GM12878 (cell line): ENCODE data around the gene SLCO3A1. TPM values are rescaled to one million over a fixed set of nuclear protein-coding genes. Genes with fewer than 3 reads are reported as not detected.

Experiments used
- ATAC-seq: fragments of 200-7000 bp; cut with Tn5 transposase; 3 replicates; pipeline ENCODE4 v1.9.1; 2020; ENCODE audit warnings: mild to moderate bottlenecking, moderate library complexity
- BruUV-seq: library from RNA; stranded (reverse); fragments of 400-500 nt; replicated peaks from 2 replicates; lab custom pipeline; 2021; lab: Mats Ljungman, UMichigan
- CTCF ChIA-PET: fragments of 300-600 bp; sonication (Branson Sonifier 250); formaldehyde crosslinking; extraction: SDS; loops from one replicate; lab custom pipeline; 2021; ENCODE audit warnings: inconsistent platforms; lab: Yijun Ruan, JAX
- POLR2A ChIA-PET: fragments of 350-600 bp; formaldehyde crosslinking; extraction: SDS; loops from one replicate; lab custom pipeline; 2021; ENCODE audit warnings: inconsistent platforms; lab: Charles Lee
- RAD21 ChIA-PET: fragments of 300-600 bp; sonication (Branson Sonifier 250); formaldehyde crosslinking; loops from one replicate; lab custom pipeline; 2023; ENCODE audit warnings: antibody characterized with exemption; ENCODE audit not compliant: unreplicated experiment; lab: Charles Lee
- SMC1A ChIA-PET: fragments of 300-600 bp; sonication (Branson Sonifier 250); formaldehyde crosslinking; loops from one replicate; lab custom pipeline; 2023; ENCODE audit not compliant: unreplicated experiment, uncharacterized antibody; lab: Charles Lee
- DNase-seq: peaks from one replicate; pipeline ENCODE4 v3.0.0-alpha.2; 2011; ENCODE audit warnings: low read depth, low spot score
- FAIRE-seq: peaks from 3 replicates; lab custom pipeline; 2011; peaks lifted over from hg19 to GRCh38; lab: Jason Lieb, UNC
- H2AFZ ChIP-seq: 2 replicates; pipeline ENCODE4 v1.6.0; 2011; ENCODE audit warnings: low read depth, low read length, control low read depth; ENCODE audit not compliant: control insufficient read depth
- H3K27ac ChIP-seq: 2 replicates; pipeline ENCODE4 v1.5.1; 2011; ENCODE audit warnings: control low read depth; ENCODE audit not compliant: control insufficient read depth, insufficient read depth
- H3K27me3 ChIP-seq, 2 experiments: replicated peaks in 1 of 2; 2 replicates each; pipeline versions ENCODE4 v1.6.0 to v1.6.1; 2011; ENCODE audit warnings: low read length in 1 of 2; ENCODE audit not compliant: control insufficient read depth in 2 of 2, insufficient read depth in 2 of 2
- H3K36me3 ChIP-seq, 2 experiments: 2 replicates each; pipeline ENCODE4 v1.5.1; 2011; ENCODE audit warnings: low read length in 1 of 2; ENCODE audit not compliant: control insufficient read depth in 2 of 2, insufficient read depth in 2 of 2
- H3K4me1 ChIP-seq: 2 replicates; pipeline ENCODE4 v1.6.1; 2011; ENCODE audit warnings: mild to moderate bottlenecking, low read length, moderate library complexity, mixed read lengths; ENCODE audit not compliant: control insufficient read depth, insufficient read depth
- H3K4me2 ChIP-seq: 2 replicates; pipeline ENCODE4 v1.6.0; 2011; ENCODE audit warnings: control low read depth; ENCODE audit not compliant: control insufficient read depth, insufficient read depth
- H3K4me3 ChIP-seq: fragments of 200-600 bp; sonication (generic); 2 replicates; pipeline ENCODE4 v1.5.1; 2016
- H3K79me2 ChIP-seq: 2 replicates; pipeline ENCODE4 v1.6.0; 2011; ENCODE audit warnings: low read length; ENCODE audit not compliant: control insufficient read depth, insufficient read depth
- H3K9ac ChIP-seq: 2 replicates; pipeline ENCODE4 v1.8.0; 2011; ENCODE audit warnings: low read length, control low read depth, mixed read lengths; ENCODE audit not compliant: control insufficient read depth, insufficient read depth
- H3K9me3 ChIP-seq: replicated peaks from 3 replicates; pipeline ENCODE4 v1.5.1; 2011; ENCODE audit warnings: mild to moderate bottlenecking, low read length; ENCODE audit not compliant: control insufficient read depth, insufficient read depth
- H4K20me1 ChIP-seq: 2 replicates; pipeline ENCODE4 v1.6.0; 2011; ENCODE audit not compliant: control insufficient read depth, insufficient read depth
- BCL11A ChIP-seq: IDR thresholded peaks from 2 replicates; pipeline ENCODE4 v1.6.1; 2011; ENCODE audit warnings: low read depth, low read length
- BHLHE40 ChIP-seq, 2 experiments: fragments of 450-650 bp in 1 of 2; IDR thresholded peaks; 2 replicates each; pipeline ENCODE4 v1.6.1; 2011 to 2017; ENCODE audit warnings: low read depth in 2 of 2, borderline replicate concordance in 1 of 2, improper control_type of control experiment in 1 of 2, low read length in 1 of 2, mild to moderate bottlenecking in 1 of 2
- EZH2 ChIP-seq: IDR thresholded peaks from 2 replicates; pipeline ENCODE4 v1.6.1; 2012; ENCODE audit warnings: low read depth, mild to moderate bottlenecking, control low read depth, inconsistent platforms, low read length, borderline replicate concordance; ENCODE audit not compliant: control insufficient read depth
- KAT2A ChIP-seq: conservative IDR thresholded peaks from 2 replicates; pipeline ENCODE4 v1.6.1; 2011; ENCODE audit warnings: low read depth, low read length; ENCODE audit not compliant: control insufficient read depth
- RUNX3 ChIP-seq: IDR thresholded peaks from 2 replicates; pipeline ENCODE4 v1.6.1; 2012; ENCODE audit warnings: low read length, inconsistent platforms
- SRF ChIP-seq, 2 experiments: IDR thresholded peaks; 2 replicates each; pipeline ENCODE4 v1.6.1; 2011; ENCODE audit warnings: low read depth in 2 of 2, low read length in 2 of 2, mild to moderate bottlenecking in 1 of 2, moderate library complexity in 1 of 2
- TARDBP ChIP-seq: IDR thresholded peaks from 2 replicates; pipeline ENCODE4 v1.6.1; 2016; ENCODE audit warnings: borderline replicate concordance
- WGBS: methylation state at CpG from one replicate; pipeline ENCODE4 v1.1.6; 2016; ENCODE audit warnings: low lambda C conversion rate; ENCODE audit not compliant: insufficient replicate concordance, insufficient coverage; ENCODE audit errors: missing lambda C conversion rate; 5-methylcytosine and 5-hydroxymethylcytosine counted together
- in situ Hi-C: fragments of 300-500 bp; cut with MboI; formaldehyde crosslinking; loops from 9 replicates; pipeline ENCODE4 v1.14.3; 2018; ENCODE audit warnings: mixed read lengths
- intact Hi-C: fragments of 100-400 bp; cut with micrococcal nuclease; formaldehyde crosslinking; loops from one replicate; pipeline ENCODE4 v1.14.2; 2022; ENCODE audit not compliant: unreplicated experiment
- polyA plus RNA-seq, 11 experiments: library from polyadenylated mRNA; depleted of rRNA in 4 of 11; unstranded in 6 of 11; stranded (reverse) in 5 of 11; fragments of >200 nt; fragmentation: Nextera tagmentation in 4 of 11; fragmentation: Illumina TruSeq in 1 of 11; extraction: Ambion mirVana in 4 of 11; extraction: Trizol in 1 of 11; gene quantifications; 1 replicate in 1 of 11; 2 replicates in 10 of 11; pipeline versions ENCODE4 v1.2.1 to v1.2.3, GENCODE V29; 2011 to 2016; ENCODE audit warnings: inconsistent platforms in 2 of 11, missing spikeins in 2 of 11, low read depth in 1 of 11
- total RNA-seq, 4 experiments: library from RNA; depleted of rRNA in 3 of 4; stranded (reverse); fragments of >200 nt in 3 of 4; fragmentation: Illumina TruSeq in 1 of 4; extraction: Trizol in 1 of 4; gene quantifications; 2 replicates each; pipeline versions ENCODE4 v1.2.1 to v1.2.3, GENCODE V29; 2013 to 2021
- TF ChIP-seq, protein P1 (sequence below): fragments of 450-650 bp; IDR thresholded peaks from 2 replicates; pipeline ENCODE4 v1.6.1; 2014; ENCODE audit warnings: mild to moderate bottlenecking
- TF ChIP-seq, protein P2 (sequence below): IDR thresholded peaks from 2 replicates; pipeline ENCODE4 v1.6.1; 2011; ENCODE audit warnings: low read depth, low read length, improper control_type of control experiment, borderline replicate concordance

SLCO3A1 gene
- total and polyA plus RNA-seq, 10 of the 15 experiments (the other 5 are each of a cell fraction or from before 2014, with no cell fraction given), result 0.05 to 5.9 (median 0.31) TPM

DNA sequence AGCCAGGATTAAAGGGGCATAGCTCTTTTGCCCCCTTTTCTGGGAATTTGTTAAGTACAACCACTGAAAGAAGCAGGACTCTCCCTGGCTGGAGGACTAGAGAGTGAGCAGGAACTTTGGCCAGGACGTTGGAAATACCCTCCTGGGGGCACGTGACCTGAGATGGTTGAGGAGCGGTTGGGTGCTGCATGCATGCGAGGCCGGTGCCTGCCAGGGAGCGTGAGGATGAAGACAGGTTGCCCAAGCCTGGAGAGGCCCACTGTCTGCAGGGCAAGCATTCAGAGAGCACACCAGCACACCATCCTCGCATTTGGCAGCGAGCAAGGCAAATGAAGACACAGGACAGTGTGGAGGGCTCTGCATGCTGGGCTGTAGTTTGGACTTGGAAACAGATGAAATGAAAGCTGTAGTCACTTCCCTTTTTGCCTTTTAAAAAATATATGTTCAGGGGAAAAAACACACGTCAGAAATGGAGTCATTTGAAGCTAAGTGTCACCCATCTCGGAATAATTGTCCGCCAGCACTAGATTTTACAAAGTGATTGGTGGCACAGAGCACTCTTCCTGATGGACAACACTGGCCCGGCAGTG lies 217.6 kb downstream of the SLCO3A1 start (continued):
- TF ChIP-seq BHLHE40 (IDR thresholded peaks at IDR 0.05; ENCODE audit: borderline replicate concordance in 1 of 2, low read depth in 2 of 2, low read length in 1 of 2), result peak; percentile 37 to 75; a peak in 2 of 4 replicates

DNA sequence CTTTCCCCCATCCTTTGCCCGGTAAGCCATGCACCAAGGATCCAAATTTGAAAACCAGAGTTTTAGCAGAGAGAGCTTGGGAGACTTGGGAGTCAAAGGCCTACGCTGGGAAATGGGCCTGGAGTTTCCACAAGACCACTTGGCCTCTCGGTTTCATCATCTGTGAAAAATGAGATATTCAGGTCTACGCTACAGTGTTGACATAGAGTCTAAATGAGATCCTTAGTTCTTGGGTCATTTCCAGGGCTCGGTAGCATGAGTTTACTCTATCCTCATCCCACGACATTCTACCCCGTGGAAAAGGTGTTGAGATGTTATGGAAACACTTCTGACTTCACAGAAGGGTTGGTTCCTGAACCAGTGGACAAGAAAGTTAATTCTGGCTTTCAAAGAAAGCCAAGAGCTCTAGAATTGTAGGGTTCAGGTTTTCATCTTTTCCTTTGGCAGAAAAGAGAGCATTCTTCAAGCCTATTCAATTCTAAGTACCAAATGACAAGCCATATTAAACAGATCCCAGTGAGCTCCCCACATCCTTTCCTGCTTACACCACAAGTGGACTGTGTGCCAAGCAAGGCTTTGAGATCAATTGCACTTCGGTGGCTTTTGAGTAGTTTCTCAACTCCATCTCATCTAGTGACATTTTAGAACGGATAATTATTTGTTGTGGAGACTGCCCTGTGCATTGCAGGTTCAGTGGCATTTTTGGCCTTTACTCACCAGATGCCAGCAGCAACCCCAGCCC lies 219.7 kb downstream of the SLCO3A1 start:
- FAIRE-seq (no peak), ATAC-seq (no peak)
- CTCF ChIA-PET, result no interaction called here

More for the DNA sequence above, 219.7 kb downstream of the SLCO3A1 start:
- Histone ChIP-seq H3K9ac (no peak overlapping the region), H3K27ac (no peak overlapping the region), H3K9me3 (no peaks in the 10 kb centered on the region), H3K27me3 (no peaks in the 10 kb centered on the region), H4K20me1 (no peaks in the 10 kb centered on the region), H3K4me2 (no peak overlapping the region), H3K4me3 (no peak overlapping the region), H3K4me1 (peaks cover 27% of the 10 kb centered on the region), H2AFZ (no peak overlapping the region), H3K79me2 (no peaks in the 10 kb centered on the region), H3K36me3 (no peaks in the 10 kb centered on the region)
- ChIA-PET RAD21 (no interaction called here), POLR2A (interaction anchor here (0.5 kb wide), 1 partner anchor 48 kb away, joined by 3 read pairs; no protein-coding TSS in a partner anchor), SMC1A (interaction anchor here (0.5 to 2.2 kb wide), 3 partner anchors 47 to 1737 kb away, joined by 3 to 4 read pairs (median 3); no protein-coding TSS in a partner anchor)
- no TSS peak for BruUV-seq
- intact Hi-C loops, result no loop called here
- DNase-seq, result no peak
- TF ChIP-seq EZH2 (no peak), BCL11A (no peak), RUNX3 (no peak), SRF (IDR thresholded peaks at IDR 0.05; ENCODE audit: low read depth in 2 of 2, low read length in 2 of 2) (no peak), KAT2A (no peak), TARDBP (no peak)
- TF ChIP-seq, protein P1, sequence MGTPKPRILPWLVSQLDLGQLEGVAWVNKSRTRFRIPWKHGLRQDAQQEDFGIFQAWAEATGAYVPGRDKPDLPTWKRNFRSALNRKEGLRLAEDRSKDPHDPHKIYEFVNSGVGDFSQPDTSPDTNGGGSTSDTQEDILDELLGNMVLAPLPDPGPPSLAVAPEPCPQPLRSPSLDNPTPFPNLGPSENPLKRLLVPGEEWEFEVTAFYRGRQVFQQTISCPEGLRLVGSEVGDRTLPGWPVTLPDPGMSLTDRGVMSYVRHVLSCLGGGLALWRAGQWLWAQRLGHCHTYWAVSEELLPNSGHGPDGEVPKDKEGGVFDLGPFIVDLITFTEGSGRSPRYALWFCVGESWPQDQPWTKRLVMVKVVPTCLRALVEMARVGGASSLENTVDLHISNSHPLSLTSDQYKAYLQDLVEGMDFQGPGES, result no peak
- TF ChIP-seq, protein P2, sequence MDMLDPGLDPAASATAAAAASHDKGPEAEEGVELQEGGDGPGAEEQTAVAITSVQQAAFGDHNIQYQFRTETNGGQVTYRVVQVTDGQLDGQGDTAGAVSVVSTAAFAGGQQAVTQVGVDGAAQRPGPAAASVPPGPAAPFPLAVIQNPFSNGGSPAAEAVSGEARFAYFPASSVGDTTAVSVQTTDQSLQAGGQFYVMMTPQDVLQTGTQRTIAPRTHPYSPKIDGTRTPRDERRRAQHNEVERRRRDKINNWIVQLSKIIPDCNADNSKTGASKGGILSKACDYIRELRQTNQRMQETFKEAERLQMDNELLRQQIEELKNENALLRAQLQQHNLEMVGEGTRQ, result no peak
- WGBS, result 36% methylated on average over 9 of the region's 9 CpGs
- in situ Hi-C loops, result no loop called here
